ENCODE data around the gene PPP1R15B.

DNA sequence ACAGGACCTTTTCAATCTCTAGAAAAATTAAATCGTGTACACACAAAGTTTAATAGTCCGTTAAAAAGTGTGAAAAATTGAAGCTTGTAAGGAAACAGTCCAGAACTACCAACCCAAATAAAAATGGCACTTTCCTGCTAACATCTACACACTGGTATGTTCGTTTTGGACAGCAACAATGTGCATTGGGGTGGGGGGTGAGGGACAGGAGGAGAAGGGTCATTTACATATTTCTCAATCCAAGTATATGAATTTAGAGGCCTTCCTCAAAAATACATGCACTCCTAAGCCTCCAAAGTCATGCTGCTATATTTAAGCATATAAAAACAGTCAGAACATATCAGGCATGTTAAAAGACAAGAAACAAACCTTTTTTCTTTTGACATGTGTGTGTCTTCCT lies 2.5 kb downstream of the PPP1R15B start:
- TF ChIP-seq EP300 (IDR thresholded peaks at IDR 0.05) (no peak), ZFP36 (IDR thresholded peaks at IDR 0.05; ENCODE audit: borderline replicate concordance, partially characterized antibody) (no peak), MAFK (IDR thresholded peaks at IDR 0.05; ENCODE audit: partially characterized antibody) (no peak), POLR2A (IDR thresholded peaks at IDR 0.05; ENCODE audit: low read length) (no peak), JUN (IDR thresholded peaks at IDR 0.05) (no peak), SMC3 (IDR thresholded peaks at IDR 0.05) (no peak)
- TF ChIP-seq, protein P1, sequence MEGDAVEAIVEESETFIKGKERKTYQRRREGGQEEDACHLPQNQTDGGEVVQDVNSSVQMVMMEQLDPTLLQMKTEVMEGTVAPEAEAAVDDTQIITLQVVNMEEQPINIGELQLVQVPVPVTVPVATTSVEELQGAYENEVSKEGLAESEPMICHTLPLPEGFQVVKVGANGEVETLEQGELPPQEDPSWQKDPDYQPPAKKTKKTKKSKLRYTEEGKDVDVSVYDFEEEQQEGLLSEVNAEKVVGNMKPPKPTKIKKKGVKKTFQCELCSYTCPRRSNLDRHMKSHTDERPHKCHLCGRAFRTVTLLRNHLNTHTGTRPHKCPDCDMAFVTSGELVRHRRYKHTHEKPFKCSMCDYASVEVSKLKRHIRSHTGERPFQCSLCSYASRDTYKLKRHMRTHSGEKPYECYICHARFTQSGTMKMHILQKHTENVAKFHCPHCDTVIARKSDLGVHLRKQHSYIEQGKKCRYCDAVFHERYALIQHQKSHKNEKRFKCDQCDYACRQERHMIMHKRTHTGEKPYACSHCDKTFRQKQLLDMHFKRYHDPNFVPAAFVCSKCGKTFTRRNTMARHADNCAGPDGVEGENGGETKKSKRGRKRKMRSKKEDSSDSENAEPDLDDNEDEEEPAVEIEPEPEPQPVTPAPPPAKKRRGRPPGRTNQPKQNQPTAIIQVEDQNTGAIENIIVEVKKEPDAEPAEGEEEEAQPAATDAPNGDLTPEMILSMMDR (IDR thresholded peaks at IDR 0.05), result no peak
- TF ChIP-seq, protein P2, sequence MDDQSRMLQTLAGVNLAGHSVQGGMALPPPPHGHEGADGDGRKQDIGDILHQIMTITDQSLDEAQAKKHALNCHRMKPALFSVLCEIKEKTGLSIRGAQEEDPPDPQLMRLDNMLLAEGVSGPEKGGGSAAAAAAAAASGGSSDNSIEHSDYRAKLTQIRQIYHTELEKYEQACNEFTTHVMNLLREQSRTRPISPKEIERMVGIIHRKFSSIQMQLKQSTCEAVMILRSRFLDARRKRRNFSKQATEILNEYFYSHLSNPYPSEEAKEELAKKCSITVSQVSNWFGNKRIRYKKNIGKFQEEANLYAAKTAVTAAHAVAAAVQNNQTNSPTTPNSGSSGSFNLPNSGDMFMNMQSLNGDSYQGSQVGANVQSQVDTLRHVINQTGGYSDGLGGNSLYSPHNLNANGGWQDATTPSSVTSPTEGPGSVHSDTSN (IDR thresholded peaks at IDR 0.05), result no peak
- TF ChIP-seq, protein P3, sequence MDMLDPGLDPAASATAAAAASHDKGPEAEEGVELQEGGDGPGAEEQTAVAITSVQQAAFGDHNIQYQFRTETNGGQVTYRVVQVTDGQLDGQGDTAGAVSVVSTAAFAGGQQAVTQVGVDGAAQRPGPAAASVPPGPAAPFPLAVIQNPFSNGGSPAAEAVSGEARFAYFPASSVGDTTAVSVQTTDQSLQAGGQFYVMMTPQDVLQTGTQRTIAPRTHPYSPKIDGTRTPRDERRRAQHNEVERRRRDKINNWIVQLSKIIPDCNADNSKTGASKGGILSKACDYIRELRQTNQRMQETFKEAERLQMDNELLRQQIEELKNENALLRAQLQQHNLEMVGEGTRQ (IDR thresholded peaks at IDR 0.05), result no peak
- TF ChIP-seq, protein P4, sequence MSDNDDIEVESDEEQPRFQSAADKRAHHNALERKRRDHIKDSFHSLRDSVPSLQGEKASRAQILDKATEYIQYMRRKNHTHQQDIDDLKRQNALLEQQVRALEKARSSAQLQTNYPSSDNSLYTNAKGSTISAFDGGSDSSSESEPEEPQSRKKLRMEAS (IDR thresholded peaks at IDR 0.05), result no peak

Measured in A549 (cell line).